Measurements from ENCODE around the gene KANSL1.
A peak's percentile ranks its signal among the peaks of the same experiment; 100 is the strongest.
"Not testable (repeated sequence)": the region's sequence is repeated elsewhere in the genome, so short reads cannot be mapped to it uniquely, and the experiment has no call there.

KANSL1 gene

DNA sequence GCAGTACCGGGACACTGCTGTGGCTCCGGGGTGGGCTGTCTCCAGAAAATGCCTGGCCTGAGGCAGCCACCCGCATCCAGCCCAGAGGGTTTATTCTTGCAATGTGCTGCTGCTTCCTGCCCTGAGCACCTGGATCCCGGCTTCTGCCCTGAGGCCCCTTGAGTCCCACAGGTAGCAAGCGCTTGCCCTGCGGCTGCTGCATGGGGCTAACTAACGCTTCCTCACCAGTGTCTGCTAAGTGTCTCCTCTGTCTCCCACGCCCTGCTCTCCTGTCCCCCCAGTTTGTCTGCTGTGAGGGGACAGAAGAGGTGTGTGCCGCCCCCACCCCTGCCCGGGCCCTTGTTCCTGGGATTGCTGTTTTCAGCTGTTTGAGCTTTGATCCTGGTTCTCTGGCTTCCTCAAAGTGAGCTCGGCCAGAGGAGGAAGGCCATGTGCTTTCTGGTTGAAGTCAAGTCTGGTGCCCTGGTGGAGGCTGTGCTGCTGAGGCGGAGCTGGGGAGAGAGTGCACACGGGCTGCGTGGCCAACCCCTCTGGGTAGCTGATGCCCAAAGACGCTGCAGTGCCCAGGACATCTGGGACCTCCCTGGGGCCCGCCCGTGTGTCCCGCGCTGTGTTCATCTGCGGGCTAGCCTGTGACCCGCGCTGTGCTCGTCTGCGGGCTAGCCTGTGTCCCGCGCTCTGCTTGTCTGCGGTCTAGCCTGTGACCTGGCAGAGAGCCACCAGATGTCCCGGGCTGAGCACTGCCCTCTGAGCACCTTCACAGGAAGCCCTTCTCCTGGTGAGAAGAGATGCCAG, 181.3 kb downstream of the KANSL1 start:
- DNase-seq, result no peak

DNA sequence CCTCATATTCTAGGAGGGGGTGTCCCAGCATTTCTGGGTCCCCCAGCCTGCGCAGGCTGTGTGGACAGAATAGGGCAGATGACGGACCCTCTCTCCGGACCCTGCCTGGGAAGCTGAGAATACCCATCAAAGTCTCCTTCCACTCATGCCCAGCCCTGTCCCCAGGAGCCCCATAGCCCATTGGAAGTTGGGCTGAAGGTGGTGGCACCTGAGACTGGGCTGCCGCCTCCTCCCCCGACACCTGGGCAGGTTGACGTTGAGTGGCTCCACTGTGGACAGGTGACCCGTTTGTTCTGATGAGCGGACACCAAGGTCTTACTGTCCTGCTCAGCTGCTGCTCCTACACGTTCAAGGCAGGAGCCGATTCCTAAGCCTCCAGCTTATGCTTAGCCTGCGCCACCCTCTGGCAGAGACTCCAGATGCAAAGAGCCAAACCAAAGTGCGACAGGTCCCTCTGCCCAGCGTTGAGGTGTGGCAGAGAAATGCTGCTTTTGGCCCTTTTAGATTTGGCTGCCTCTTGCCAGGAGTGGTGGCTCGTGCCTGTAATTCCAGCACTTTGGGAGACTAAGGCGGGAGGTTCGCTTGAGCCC, 182.5 kb downstream of the KANSL1 start:
- DNase-seq, result no peak

DNA sequence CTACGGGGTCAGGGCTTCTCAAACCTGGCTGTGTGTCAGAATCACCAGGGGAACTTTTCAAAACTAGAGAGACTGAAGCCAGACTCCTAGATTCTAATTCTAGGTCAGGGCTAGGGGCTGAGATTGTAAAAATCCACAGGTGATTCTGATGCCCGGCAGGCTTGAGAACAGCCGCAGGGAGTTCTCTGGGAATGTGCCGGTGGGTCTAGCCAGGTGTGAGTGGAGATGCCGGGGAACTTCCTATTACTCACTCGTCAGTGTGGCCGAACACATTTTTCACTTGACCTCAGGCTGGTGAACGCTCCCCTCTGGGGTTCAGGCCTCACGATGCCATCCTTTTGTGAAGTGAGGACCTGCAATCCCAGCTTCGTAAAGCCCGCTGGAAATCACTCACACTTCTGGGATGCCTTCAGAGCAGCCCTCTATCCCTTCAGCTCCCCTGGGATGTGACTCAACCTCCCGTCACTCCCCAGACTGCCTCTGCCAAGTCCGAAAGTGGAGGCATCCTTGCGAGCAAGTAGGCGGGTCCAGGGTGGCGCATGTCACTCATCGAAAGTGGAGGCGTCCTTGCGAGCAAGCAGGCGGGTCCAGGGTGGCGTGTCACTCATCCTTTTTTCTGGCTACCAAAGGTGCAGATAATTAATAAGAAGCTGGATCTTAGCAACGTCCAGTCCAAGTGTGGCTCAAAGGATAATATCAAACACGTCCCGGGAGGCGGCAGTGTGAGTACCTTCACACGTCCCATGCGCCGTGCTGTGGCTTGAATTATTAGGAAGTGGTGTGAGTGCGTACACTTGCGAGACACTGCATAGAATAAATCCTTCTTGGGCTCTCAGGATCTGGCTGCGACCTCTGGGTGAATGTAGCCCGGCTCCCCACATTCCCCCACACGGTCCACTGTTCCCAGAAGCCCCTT, 183.3 kb downstream of the KANSL1 start:
- DNase-seq, result no peak

DNA sequence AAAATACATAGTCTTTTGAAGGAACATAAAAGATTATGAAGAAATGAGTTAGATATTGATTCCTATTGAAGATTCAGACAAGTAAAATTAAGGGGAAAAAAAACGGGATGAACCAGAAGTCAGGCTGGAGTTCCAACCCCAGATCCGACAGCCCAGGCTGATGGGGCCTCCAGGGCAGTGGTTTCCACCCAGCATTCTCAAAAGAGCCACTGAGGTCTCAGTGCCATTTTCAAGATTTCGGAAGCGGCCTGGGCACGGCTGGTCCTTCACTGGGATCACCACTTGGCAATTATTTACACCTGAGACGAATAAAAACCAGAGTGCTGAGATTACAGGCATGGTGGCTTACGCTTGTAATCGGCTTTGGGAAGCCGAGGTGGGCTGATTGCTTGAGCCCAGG, 184.6 kb downstream of the KANSL1 start:
- DNase-seq, result no peak

DNA sequence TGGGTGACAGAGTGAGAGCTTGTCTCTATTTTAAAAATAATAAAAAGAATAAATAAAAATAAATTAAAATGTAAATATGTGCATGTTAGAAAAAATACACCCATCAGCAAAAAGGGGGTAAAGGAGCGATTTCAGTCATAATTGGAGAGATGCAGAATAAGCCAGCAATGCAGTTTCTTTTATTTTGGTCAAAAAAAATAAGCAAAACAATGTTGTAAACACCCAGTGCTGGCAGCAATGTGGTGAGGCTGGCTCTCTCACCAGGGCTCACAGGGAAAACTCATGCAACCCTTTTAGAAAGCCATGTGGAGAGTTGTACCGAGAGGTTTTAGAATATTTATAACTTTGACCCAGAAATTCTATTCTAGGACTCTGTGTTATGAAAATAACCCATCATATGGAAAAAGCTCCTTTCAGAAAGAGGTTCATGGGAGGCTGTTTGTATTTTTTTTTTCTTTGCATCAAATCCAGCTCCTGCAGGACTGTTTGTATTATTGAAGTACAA, 185.7 kb downstream of the KANSL1 start:
- DNase-seq, result no peak

DNA sequence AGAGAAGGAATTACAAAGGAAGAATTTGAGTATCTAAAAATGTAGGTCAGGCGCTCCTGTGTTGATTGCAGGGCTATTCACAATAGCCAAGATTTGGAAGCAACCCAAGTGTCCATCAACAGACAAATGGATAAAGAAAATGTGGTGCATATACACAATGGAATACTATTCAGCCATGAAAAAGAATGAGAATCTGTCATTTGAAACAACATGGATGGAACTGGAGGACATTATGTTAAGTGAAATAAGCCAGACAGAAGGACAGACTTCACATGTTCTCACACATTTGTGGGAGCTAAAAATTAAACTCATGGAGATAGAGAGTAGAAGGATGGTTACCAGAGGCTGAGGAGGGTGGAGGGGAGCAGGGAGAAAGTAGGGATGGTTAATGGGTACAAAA, 187.1 kb downstream of the KANSL1 start:
- not testable (repeated sequence) for DNase-seq

DNA sequence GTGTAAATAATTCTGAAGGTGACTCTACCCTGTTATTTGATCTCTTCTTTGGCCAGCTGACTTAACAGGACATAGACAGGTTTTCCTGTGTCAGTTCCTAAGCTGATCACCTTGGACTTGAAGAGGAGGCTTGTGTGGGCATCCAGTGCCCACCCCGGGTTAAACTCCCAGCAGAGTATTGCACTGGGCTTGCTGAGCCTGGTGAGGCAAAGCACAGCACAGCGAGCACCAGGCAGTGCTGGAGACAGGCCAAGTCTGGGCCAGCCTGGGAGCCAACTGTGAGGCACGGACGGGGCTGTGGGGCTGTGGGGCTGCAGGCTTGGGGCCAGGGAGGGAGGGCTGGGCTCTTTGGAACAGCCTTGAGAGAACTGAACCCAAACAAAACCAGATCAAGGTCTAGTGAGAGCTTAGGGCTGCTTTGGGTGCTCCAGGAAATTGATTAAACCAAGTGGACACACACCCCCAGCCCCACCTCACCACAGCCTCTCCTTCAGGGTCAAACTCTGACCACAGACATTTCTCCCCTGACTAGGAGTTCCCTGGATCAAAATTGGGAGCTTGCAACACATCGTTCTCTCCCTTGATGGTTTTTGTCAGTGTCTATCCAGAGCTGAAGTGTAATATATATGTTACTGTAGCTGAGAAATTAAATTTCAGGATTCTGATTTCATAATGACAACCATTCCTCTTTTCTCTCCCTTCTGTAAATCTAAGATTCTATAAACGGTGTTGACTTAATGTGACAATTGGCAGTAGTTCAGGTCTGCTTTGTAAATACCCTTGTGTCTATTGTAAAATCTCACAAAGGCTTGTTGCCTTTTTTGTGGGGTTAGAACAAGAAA, 189.1 kb downstream of the KANSL1 start:
- no peak for DNase-seq

DNA sequence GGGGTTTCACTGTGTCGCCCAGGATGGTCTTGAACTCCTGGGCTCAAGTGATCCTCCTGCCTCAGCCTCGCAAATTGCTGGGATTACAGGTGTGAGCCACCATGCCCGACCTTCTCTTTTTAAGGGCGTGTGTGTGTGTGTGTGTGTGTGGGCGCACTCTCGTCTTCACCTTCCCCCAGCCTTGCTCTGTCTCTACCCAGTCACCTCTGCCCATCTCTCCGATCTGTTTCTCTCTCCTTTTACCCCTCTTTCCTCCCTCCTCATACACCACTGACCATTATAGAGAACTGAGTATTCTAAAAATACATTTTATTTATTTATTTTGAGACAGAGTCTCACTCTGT, 190.3 kb downstream of the KANSL1 start:
- DNase-seq, result no peak

DNA sequence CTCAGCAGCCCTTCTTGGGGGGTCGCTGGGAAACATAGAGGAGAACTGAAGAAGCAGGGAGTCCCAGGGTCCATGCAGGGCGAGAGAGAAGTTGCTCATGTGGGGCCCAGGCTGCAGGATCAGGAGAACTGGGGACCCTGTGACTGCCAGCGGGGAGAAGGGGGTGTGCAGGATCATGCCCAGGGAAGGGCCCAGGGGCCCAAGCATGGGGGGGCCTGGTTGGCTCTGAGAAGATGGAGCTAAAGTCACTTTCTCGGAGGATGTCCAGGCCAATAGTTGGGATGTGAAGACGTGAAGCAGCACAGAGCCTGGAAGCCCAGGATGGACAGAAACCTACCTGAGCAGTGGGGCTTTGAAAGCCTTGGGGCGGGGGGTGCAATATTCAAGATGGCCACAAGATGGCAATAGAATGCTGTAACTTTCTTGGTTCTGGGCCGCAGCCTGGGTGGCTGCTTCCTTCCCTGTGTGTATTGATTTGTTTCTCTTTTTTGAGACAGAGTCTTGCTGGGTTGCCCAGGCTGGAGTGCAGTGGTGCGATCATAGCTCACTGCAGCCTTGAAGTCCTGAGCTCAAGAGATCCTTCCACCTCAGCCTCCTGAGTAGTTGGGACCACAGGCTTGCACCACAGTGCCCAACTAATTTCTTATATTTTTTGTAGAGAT, 190.8 kb downstream of the KANSL1 start:
- peak; percentile 17 for DNase-seq

DNA sequence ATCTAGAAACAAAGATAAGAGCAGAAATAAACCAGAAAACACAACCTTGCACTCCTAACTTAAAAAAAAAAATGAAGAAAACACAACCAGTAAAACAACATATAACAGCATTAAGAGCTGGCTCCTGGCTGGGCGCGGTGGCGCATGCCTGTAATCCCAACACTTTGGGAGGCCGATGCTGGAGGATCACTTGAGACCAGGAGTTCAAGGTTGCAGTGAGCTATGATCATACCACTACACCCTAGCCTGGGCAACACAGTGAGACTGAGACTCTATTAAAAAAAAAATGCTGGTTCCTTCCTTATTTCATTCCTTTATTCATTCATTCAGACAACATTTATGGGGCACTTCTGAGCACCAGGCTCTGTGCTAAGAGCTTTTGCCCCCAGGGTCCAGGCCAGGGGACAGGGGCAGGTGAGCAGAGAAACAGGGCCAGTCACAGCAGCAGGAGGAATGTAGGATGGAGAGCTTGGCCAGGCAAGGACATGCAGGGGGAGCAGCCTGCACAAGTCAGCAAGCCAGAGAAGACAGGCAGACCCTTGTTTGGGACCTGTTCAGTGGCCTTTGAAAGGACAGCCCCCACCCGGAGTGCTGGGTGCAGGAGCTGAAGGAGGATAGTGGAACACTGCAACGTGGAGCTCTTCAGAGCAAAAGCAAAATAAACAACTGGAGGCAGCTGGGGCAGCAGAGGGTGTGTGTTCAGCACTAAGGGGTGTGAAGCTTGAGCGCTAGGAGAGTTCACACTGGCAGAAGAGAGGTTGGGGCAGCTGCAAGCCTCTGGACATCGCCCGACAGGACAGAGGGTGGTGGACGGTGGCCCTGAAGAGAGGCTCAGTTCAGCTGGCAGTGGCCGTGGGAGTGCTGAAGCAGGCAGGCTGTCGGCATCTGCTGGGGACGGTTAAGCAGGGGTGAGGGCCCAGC, 191.6 kb downstream of the KANSL1 start:
- no peak for DNase-seq

DNA sequence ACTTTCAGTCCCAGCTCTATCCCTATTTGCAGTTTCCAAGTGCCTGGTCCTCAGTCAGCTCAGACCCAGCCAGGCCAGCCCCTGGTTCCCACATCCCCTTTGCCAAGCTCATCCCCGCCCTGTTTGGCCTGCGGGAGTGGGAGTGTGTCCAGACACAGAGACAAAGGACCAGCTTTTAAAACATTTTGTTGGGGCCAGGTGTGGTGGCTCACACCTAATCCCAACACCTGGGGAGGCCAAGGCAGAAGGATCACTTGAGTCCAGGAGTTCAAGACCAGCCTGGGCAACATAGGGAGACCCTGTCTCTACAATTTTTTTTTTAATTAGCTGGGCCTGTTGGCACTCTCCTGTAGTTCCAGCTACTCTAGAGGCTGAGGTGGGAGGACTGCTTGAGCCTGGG, 192.5 kb downstream of the KANSL1 start:
- no peak for DNase-seq

DNA sequence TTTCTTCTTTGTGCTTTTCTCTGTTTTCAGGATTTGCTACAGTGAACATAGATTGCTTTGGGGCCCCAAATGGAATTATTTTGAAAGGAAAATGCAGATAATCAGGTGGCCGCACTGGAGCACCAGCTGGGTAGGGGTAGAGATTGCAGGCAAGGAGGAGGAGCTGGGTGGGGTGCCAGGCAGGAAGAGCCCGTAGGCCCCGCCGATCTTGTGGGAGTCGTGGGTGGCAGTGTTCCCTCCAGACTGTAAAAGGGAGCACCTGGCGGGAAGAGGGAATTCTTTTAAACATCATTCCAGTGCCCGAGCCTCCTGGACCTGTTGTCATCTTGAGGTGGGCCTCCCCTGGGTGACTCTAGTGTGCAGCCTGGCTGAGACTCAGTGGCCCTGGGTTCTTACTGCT, 192.9 kb downstream of the KANSL1 start:
- DNase-seq, result no peak

DNA sequence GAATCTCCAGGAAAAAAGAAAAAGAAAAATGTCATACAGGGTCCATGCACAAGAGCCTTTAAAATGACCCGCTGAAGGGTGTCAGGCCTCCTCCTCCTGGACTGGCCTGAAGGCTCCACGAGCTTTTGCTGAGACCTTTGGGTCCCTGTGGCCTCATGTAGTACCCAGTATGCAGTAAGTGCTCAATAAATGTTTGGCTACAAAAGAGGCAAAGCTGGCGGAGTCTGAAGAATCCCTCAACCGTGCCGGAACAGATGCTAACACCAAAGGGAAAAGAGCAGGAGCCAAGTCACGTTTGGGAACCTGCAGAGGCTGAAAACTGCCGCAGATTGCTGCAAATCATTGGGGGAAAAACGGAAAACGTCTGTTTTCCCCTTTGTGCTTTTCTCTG, 193.3 kb downstream of the KANSL1 start:
- DNase-seq, result no peak

DNA sequence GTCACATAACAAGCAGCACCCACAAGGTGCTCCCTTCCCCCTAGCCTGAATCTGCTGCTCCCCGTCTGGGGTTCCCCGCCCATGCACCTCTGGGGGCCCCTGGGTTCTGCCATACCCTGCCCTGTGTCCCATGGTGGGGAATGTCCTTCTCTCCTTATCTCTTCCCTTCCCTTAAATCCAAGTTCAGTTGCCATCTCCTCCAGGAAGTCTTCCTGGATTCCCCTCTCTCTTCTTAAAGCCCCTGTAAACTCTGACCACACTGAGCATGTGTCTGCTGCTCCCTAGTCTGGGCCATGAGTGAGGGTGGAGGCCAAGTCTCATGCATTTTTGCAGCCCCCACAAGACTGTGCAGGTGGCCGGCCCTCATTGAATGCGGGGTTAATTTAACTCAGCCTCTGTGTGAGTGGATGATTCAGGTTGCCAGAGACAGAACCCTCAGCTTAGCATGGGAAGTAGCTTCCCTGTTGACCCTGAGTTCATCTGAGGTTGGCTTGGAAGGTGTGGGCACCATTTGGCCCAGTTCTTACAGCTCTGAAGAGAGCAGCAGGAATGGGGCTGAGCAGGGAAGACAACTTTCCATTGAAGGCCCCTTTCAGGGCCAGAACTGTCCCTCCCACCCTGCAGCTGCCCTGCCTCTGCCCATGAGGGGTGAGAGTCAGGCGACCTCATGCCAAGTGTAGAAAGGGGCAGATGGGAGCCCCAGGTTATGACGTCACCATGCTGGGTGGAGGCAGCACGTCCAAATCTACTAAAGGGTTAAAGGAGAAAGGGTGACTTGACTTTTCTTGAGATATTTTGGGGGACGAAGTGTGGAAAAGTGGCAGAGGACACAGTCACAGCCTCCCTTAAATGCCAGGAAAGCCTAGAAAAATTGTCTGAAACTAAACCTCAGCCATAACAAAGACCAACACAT, 194.0 kb downstream of the KANSL1 start, which contains the start of gene STH:
Gene STH (plus strand): TSS at position 264 of the 913 bp plus-strand sequence. CDS start 30 bp downstream, at position 294.
- no peak for DNase-seq

DNA sequence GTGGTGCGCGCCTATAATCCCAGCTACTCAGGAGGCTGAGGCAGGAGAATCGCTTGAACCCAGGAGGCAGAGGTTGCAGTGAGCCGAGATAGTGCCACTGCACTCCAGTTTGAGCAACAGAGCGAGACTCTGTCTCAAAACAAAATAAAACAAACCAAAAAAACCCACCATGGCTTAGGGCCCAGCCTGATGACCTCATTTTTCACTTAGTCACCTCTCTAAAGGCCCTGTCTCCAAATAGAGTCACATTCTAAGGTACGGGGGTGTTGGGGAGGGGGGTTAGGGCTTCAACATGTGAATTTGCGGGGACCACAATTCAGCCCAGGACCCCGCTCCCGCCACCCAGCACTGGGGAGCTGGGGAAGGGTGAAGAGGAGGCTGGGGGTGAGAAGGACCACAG, 195.6 kb downstream of the KANSL1 start:
- DNase-seq, result no peak

DNA sequence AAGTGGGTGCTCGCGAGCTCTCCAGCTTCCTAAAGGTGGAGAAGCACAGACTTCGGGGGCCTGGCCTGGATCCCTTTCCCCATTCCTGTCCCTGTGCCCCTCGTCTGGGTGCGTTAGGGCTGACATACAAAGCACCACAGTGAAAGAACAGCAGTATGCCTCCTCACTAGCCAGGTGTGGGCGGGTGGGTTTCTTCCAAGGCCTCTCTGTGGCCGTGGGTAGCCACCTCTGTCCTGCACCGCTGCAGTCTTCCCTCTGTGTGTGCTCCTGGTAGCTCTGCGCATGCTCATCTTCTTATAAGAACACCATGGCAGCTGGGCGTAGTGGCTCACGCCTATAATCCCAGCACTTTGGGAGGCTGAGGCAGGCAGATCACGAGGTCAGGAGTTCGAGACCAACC, 196.1 kb downstream of the KANSL1 start:
- DNase-seq, result no peak

DNA sequence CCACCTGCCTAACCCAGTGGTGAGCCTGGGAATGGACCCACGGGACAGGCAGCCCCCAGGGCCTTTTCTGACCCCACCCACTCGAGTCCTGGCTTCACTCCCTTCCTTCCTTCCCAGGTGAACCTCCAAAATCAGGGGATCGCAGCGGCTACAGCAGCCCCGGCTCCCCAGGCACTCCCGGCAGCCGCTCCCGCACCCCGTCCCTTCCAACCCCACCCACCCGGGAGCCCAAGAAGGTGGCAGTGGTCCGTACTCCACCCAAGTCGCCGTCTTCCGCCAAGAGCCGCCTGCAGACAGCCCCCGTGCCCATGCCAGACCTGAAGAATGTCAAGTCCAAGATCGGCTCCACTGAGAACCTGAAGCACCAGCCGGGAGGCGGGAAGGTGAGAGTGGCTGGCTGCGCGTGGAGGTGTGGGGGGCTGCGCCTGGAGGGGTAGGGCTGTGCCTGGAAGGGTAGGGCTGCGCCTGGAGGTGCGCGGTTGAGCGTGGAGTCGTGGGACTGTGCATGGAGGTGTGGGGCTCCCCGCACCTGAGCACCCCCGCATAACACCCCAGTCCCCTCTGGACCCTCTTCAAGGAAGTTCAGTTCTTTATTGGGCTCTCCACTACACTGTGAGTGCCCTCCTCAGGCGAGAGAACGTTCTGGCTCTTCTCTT, 196.8 kb downstream of the KANSL1 start:
- no peak for DNase-seq

DNA sequence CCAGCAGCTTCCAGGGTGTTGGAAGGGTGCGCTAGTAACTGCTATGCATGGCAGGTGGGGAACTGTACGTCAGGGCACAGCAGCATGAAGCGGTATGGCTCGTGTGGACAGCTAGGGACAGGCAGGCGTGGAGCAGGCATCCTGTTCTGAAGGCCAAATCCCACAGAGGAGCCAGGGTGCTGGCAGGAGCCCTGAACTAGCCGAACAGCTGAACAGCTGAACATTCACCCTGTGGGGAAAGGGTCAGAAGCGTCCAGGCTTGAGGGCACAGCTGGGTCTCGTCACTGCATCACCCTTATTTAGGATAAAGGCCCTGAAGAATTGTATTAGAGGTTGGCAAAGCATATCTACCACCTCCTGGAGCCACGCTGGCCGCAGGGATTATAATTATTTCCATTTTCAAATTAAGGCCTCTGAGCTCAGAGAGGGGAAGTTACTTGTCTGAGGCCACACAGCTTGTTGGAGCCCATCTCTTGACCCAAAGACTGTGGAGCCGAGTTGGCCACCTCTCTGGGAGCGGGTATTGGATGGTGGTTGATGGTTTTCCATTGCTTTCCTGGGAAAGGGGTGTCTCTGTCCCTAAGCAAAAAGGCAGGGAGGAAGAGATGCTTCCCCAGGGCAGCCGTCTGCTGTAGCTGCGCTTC, 197.5 kb downstream of the KANSL1 start:
- no peak for DNase-seq

DNA sequence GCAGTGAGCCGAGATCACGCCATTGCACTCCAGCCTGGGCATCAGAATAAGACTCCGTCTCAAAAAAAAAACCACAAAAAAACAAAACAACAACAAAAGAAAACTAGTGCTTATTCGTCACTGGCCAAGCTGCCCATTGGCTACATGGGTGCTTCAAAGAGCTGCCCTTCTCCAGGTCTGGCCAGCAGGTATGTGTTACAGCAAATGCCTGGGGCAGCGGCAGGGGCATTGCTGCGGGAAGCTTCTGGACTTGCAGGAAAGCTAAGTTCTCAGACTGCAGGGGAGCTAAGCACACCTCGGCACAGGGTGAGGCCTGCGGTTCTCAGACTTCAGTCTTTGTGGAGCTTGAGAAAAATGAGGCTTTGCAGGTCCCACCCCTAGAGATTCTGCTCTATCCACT, 198.2 kb downstream of the KANSL1 start:
- DNase-seq, result no peak

Data from NCI-H2107 (cell line).